Measurements from ENCODE around the gene AGAP1. TPM values are rescaled to one million over a fixed set of nuclear protein-coding genes. Genes with fewer than 3 reads are reported as not detected.

The AGAP1 gene
- polyA plus RNA-seq, 4 donors, result 9.8 to 19.2 (median 15.5) TPM

- 94 to 98% (median 95%) methylated on average over 7 of the region's 7 CpGs for WGBS, 3 donors
- no peaks in the 10 kb centered on the region for H3K27me3 ChIP-seq (ENCODE audit: control insufficient read depth in 3 of 3, insufficient read depth in 3 of 3, low read length in 3 of 3)
- no peak overlapping the region for H3K27ac ChIP-seq (ENCODE audit: low read depth in 1 of 3, low read length in 2 of 3)
- FAIRE-seq, result no peak
- peaks cover 0 to 35% (median 0%) of the 10 kb centered on the region in 3 donors for H3K36me3 ChIP-seq (ENCODE audit: control insufficient read depth in 3 of 3, insufficient read depth in 2 of 3, low read depth in 1 of 3, low read length in 3 of 3)
- H3K4me3 ChIP-seq (ENCODE audit: low read depth in 1 of 3, low read length in 3 of 3), result no peak overlapping the region
- no peak for DNase-seq
- no peaks in the 10 kb centered on the region for H3K4me1 ChIP-seq (ENCODE audit: control insufficient read depth in 3 of 3, insufficient read depth in 2 of 3, low read depth in 1 of 3, low read length in 2 of 3)
- H3K9me3 ChIP-seq (ENCODE audit: control insufficient read depth in 2 of 2, insufficient read depth in 1 of 2, low read depth in 1 of 2, low read length in 1 of 2), result no peaks in the 10 kb centered on the region
These were observed 627.7 kb downstream of the AGAP1 start for GRCh38 chr2:236121546-236121945.

GRCh38 chr2:236122236-236122635 is 628.4 kb downstream of the AGAP1 start:
- WGBS, 3 donors, result 74 to 86% (median 81%) methylated on average over 3 of the region's 3 CpGs
- Histone ChIP-seq H3K36me3 (ENCODE audit: control insufficient read depth in 3 of 3, insufficient read depth in 2 of 3, low read depth in 1 of 3, low read length in 3 of 3) (peaks cover 0 to 42% (median 0%) of the 10 kb centered on the region in 3 donors), H3K4me1 (ENCODE audit: control insufficient read depth in 3 of 3, insufficient read depth in 2 of 3, low read depth in 1 of 3, low read length in 2 of 3) (no peaks in the 10 kb centered on the region), H3K9me3 (ENCODE audit: control insufficient read depth in 2 of 2, insufficient read depth in 1 of 2, low read depth in 1 of 2, low read length in 1 of 2) (no peaks in the 10 kb centered on the region), H3K27ac (ENCODE audit: low read depth in 1 of 3, low read length in 2 of 3) (no peak overlapping the region), H3K27me3 (ENCODE audit: control insufficient read depth in 3 of 3, insufficient read depth in 3 of 3, low read length in 3 of 3) (no peaks in the 10 kb centered on the region), H3K4me3 (ENCODE audit: low read depth in 1 of 3, low read length in 3 of 3) (no peak overlapping the region)
- DNase-seq, result no peak
- FAIRE-seq, result no peak

- WGBS, 3 donors, result 94 to 97% (median 96%) methylated on average over 19 of the region's 19 CpGs
- no peak for FAIRE-seq
These were observed 629.9 kb downstream of the AGAP1 start for GRCh38 chr2:236123716-236124115.

GRCh38 chr2:236124182-236124893 is 630.5 kb downstream of the AGAP1 start:
- Histone ChIP-seq H3K27ac (ENCODE audit: low read depth in 1 of 3, low read length in 2 of 3) (no peak overlapping the region), H3K27me3 (ENCODE audit: control insufficient read depth in 3 of 3, insufficient read depth in 3 of 3, low read length in 3 of 3) (no peaks in the 10 kb centered on the region), H3K9me3 (ENCODE audit: control insufficient read depth in 2 of 2, insufficient read depth in 1 of 2, low read depth in 1 of 2, low read length in 1 of 2) (no peaks in the 10 kb centered on the region), H3K4me1 (ENCODE audit: control insufficient read depth in 3 of 3, insufficient read depth in 2 of 3, low read depth in 1 of 3, low read length in 2 of 3) (no peaks in the 10 kb centered on the region), H3K4me3 (ENCODE audit: low read depth in 1 of 3, low read length in 3 of 3) (no peak overlapping the region), H3K36me3 (ENCODE audit: control insufficient read depth in 3 of 3, insufficient read depth in 2 of 3, low read depth in 1 of 3, low read length in 3 of 3) (peaks cover 0 to 57% (median 0%) of the 10 kb centered on the region in 3 donors)
- DNase-seq (no peak), FAIRE-seq (no peak)
- 84 to 94% (median 88%) methylated on average over 29 to 30 of the region's 30 CpGs for WGBS, 3 donors

More at GRCh38 chr2:236123716-236124115, 629.9 kb downstream of the AGAP1 start:
- no peak for DNase-seq
- no peak overlapping the region for H3K4me3 ChIP-seq (ENCODE audit: low read depth in 1 of 3, low read length in 3 of 3)
- H3K27ac ChIP-seq (ENCODE audit: low read depth in 1 of 3, low read length in 2 of 3), result no peak overlapping the region
- H3K27me3 ChIP-seq (ENCODE audit: control insufficient read depth in 3 of 3, insufficient read depth in 3 of 3, low read length in 3 of 3), result no peaks in the 10 kb centered on the region
- no peaks in the 10 kb centered on the region for H3K4me1 ChIP-seq (ENCODE audit: control insufficient read depth in 3 of 3, insufficient read depth in 2 of 3, low read depth in 1 of 3, low read length in 2 of 3)
- H3K9me3 ChIP-seq (ENCODE audit: control insufficient read depth in 2 of 2, insufficient read depth in 1 of 2, low read depth in 1 of 2, low read length in 1 of 2), result no peaks in the 10 kb centered on the region
- H3K36me3 ChIP-seq (ENCODE audit: control insufficient read depth in 3 of 3, insufficient read depth in 2 of 3, low read depth in 1 of 3, low read length in 3 of 3), result peaks cover 0 to 56% (median 0%) of the 10 kb centered on the region in 3 donors

- Histone ChIP-seq H3K36me3 (ENCODE audit: control insufficient read depth in 3 of 3, insufficient read depth in 2 of 3, low read depth in 1 of 3, low read length in 3 of 3) (peaks cover 0 to 54% (median 0%) of the 10 kb centered on the region in 3 donors), H3K27ac (ENCODE audit: low read depth in 1 of 3, low read length in 2 of 3) (no peak overlapping the region), H3K4me1 (ENCODE audit: control insufficient read depth in 3 of 3, insufficient read depth in 2 of 3, low read depth in 1 of 3, low read length in 2 of 3) (no peaks in the 10 kb centered on the region), H3K9me3 (ENCODE audit: control insufficient read depth in 2 of 2, insufficient read depth in 1 of 2, low read depth in 1 of 2, low read length in 1 of 2) (no peaks in the 10 kb centered on the region), H3K27me3 (ENCODE audit: control insufficient read depth in 3 of 3, insufficient read depth in 3 of 3, low read length in 3 of 3) (no peaks in the 10 kb centered on the region), H3K4me3 (ENCODE audit: low read depth in 1 of 3, low read length in 3 of 3) (no peak overlapping the region)
- 90 to 94% (median 94%) methylated on average over 16 of the region's 16 CpGs for WGBS, 3 donors
- FAIRE-seq (no peak), DNase-seq (no peak)
These were observed 631.7 kb downstream of the AGAP1 start for GRCh38 chr2:236125541-236125940.

GRCh38 chr2:236127010-236127409 is 633.2 kb downstream of the AGAP1 start:
- Histone ChIP-seq H3K9me3 (ENCODE audit: control insufficient read depth in 2 of 2, insufficient read depth in 1 of 2, low read depth in 1 of 2, low read length in 1 of 2) (no peaks in the 10 kb centered on the region), H3K36me3 (ENCODE audit: control insufficient read depth in 3 of 3, insufficient read depth in 2 of 3, low read depth in 1 of 3, low read length in 3 of 3) (peaks cover 0 to 54% (median 0%) of the 10 kb centered on the region in 3 donors), H3K4me3 (ENCODE audit: low read depth in 1 of 3, low read length in 3 of 3) (no peak overlapping the region), H3K27me3 (ENCODE audit: control insufficient read depth in 3 of 3, insufficient read depth in 3 of 3, low read length in 3 of 3) (no peaks in the 10 kb centered on the region), H3K4me1 (ENCODE audit: control insufficient read depth in 3 of 3, insufficient read depth in 2 of 3, low read depth in 1 of 3, low read length in 2 of 3) (no peaks in the 10 kb centered on the region), H3K27ac (ENCODE audit: low read depth in 1 of 3, low read length in 2 of 3) (no peak overlapping the region)
- 85 to 90% (median 90%) methylated on average over 10 to 11 of the region's 11 CpGs for whole genome bisulfite sequencing, 3 donors
- DNase-seq (no peak), FAIRE-seq (no peak)

GRCh38 chr2:236128321-236128720 is 634.5 kb downstream of the AGAP1 start:
- 90 to 92% (median 92%) methylated on average over 17 of the region's 17 CpGs for WGBS, 3 donors

GRCh38 chr2:236129935-236130334 is 636.1 kb downstream of the AGAP1 start:
- no peaks in the 10 kb centered on the region for H3K4me1 ChIP-seq (ENCODE audit: control insufficient read depth in 3 of 3, insufficient read depth in 2 of 3, low read depth in 1 of 3, low read length in 2 of 3)
- no peak overlapping the region for H3K27ac ChIP-seq (ENCODE audit: low read depth in 1 of 3, low read length in 2 of 3)
- peaks cover 0 to 55% (median 0%) of the 10 kb centered on the region in 3 donors for H3K36me3 ChIP-seq (ENCODE audit: control insufficient read depth in 3 of 3, insufficient read depth in 2 of 3, low read depth in 1 of 3, low read length in 3 of 3)
- no peaks in the 10 kb centered on the region for H3K27me3 ChIP-seq (ENCODE audit: control insufficient read depth in 3 of 3, insufficient read depth in 3 of 3, low read length in 3 of 3)
- no peak overlapping the region for H3K4me3 ChIP-seq (ENCODE audit: low read depth in 1 of 3, low read length in 3 of 3)
- no peak for DNase-seq
- no peaks in the 10 kb centered on the region for H3K9me3 ChIP-seq (ENCODE audit: control insufficient read depth in 2 of 2, insufficient read depth in 1 of 2, low read depth in 1 of 2, low read length in 1 of 2)
- no peak for FAIRE-seq
- WGBS, 3 donors, result 96 to 97% (median 97%) methylated on average over 4 of the region's 4 CpGs

More at GRCh38 chr2:236128321-236128720, 634.5 kb downstream of the AGAP1 start:
- Histone ChIP-seq H3K27me3 (ENCODE audit: control insufficient read depth in 3 of 3, insufficient read depth in 3 of 3, low read length in 3 of 3) (no peaks in the 10 kb centered on the region), H3K36me3 (ENCODE audit: control insufficient read depth in 3 of 3, insufficient read depth in 2 of 3, low read depth in 1 of 3, low read length in 3 of 3) (peaks cover 0 to 57% (median 0%) of the 10 kb centered on the region in 3 donors), H3K4me3 (ENCODE audit: low read depth in 1 of 3, low read length in 3 of 3) (no peak overlapping the region), H3K9me3 (ENCODE audit: control insufficient read depth in 2 of 2, insufficient read depth in 1 of 2, low read depth in 1 of 2, low read length in 1 of 2) (no peaks in the 10 kb centered on the region), H3K27ac (ENCODE audit: low read depth in 1 of 3, low read length in 2 of 3) (no peak overlapping the region), H3K4me1 (ENCODE audit: control insufficient read depth in 3 of 3, insufficient read depth in 2 of 3, low read depth in 1 of 3, low read length in 2 of 3) (no peaks in the 10 kb centered on the region)
- no peak for DNase-seq
- no peak for FAIRE-seq
